OCI-LY3 (cell line): ENCODE measurements around the gene NEUROD2.

Experiments used
- CTCF ChIP-seq: fragments of 200-600, 300-600 bp; sonication (generic); IDR thresholded peaks from 2 replicates; pipeline ENCODE4 v1.5.1; 2014; ENCODE audit warnings: antibody characterized with exemption, low read length, low read depth
- EZH2phosphoT487 ChIP-seq: fragments of 200-600 bp; shearing (Covaris generic); IDR thresholded peaks from 2 replicates; pipeline ENCODE4 v1.6.1; 2018; ENCODE audit warnings: antibody characterized with exemption, mixed run types, low read depth

GRCh38 chr17:39633570-39634183 lies 26.0 kb upstream of the NEUROD2 start:
- no peak for TF ChIP-seq CTCF
- TF ChIP-seq EZH2phosphoT487, result no peak
